Activated CD4-positive, alpha-beta T cell treated with anti-CD3 and anti-CD28 coated beads for 24 hours (primary cell): ENCODE results near the gene ANK2.

Source experiments
- DNase-seq, 2 donors: peaks; one replicate each; pipeline ENCODE4 v3.0.0-alpha.2; 2020; ENCODE audit warnings: low read depth in 2 of 2

ANK2 gene

DNA sequence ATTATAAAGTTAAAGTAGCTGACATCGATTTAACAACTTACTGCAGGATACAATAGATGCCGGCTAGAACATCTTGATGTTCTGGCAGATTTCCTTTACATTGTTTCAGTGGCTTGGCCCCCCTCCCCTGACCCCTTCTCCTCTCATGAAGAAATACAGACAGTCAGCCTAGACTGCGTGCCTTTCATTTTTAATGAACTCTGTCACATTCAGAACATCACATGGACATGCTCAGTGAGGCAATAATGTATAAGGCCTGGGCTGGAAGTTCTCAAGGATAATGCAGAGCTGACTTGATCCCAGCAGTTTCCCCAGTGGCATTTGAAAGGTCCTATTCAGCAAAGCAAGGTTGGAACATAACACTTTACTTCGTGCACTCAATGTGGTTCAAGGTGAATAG, 239.2 kb downstream of the ANK2 start:
- DNase-seq = no peak

DNA sequence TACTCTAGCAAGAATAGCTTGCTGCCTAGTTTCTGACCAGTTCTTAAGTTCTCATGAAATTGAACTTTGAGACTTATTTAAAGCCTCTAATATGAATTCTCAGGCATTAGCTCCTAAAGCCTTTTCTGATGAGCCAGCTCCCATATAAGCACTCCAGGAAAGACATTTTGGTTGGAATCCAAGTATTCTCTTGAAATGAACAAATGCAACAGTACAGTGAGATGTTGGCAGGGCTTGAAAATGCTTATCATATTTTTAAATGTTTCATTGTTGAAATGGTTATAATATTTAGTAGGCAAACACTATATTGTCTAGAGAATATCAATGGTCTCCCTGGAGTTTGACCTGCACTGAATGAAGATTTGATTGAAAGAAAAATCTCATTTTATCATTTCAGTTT, 240.3 kb downstream of the ANK2 start:
- DNase-seq = no peak

DNA sequence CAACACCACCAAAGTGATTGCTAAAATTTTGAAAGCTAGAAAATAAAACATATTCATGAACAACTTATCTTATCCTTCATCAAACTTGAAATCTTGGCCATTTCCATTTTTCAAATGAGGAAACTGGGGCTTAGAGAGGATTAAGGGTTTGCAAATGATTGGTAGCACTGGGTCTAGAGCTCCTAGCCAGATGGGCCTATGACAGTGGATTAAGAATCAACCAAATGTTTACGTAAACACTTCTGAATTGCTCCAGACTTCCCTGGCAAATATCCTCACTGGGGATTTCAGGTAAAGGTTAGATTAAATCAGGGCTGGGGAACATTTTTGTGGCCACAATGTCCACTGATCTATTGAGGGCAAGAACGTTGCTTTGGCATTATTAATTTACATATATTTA, 241.2 kb downstream of the ANK2 start:
- no peak for DNase-seq

DNA sequence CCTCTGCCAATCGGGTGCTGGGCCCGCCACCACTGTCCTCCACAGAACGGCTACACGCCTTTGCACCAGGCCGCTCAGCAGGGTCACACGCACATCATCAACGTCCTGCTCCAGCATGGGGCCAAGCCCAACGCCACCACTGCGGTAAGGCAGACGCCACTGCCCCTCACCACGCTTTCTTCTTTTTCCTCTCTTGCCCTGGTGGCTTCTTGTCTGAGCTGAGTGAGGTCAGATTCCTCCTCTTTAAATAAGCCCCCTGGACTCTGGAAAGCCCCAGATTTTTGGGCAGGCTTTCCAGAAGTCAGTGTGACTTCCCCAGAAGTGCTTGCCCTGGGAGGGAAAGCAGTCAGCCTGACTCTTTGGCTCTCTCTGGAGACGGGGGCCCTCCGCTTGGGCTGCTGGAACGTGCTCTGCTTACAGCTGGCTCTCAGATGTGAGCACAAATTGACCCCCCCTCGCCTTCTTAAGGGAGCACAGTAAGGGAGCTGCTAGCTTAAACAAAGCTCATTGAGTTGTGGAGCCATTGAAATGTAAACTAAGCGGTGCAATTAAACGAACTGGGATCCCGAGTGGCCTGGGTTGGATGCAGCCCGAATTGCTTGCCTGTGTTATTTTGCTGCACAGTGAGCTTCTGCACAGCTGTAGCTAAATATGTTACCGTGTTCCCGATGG, 243.1 kb downstream of the ANK2 start:
- DNase-seq = no peak

DNA sequence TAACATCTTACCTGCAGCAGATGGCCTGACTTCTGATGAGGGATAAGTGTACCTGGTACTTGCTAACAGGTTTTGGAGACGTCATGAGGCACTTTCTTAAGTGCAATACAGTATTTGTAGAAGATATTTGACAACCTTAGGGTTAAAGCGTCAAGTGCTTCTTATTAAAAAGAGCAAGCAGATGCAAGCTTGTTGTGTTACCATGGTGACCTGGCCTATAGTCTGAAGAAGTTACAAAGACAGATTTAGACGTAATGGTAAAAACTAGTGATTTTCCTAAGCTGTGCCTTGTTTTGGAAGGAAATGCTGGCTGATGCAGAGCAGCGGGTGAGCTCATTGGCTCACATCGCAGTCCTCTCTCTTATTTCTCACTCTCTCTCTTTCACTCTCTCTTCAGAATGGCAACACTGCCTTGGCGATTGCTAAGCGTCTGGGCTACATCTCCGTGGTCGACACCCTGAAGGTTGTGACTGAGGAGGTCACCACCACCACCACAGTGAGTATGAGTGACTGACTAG, 243.6 kb downstream of the ANK2 start:
- no peak for DNase-seq

DNA sequence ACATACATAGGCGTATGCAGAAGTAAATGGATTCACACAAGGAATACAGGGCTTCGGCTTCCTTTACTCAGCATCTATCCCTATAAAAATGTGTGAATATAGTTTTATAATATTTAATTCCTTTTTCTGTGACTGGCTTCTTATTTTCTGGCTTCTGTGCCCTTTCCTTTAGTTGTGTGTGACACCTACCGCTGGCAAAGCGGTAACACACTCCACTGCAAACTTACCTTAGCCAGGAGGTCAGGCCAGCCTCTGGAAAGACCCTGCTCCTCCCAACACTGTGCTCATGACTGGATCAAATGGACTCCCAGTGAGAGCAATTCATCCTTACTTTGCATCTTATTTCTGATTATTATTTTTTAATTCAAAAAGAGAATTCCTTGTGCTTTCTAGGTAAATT, 244.2 kb downstream of the ANK2 start:
- DNase-seq = no peak

DNA sequence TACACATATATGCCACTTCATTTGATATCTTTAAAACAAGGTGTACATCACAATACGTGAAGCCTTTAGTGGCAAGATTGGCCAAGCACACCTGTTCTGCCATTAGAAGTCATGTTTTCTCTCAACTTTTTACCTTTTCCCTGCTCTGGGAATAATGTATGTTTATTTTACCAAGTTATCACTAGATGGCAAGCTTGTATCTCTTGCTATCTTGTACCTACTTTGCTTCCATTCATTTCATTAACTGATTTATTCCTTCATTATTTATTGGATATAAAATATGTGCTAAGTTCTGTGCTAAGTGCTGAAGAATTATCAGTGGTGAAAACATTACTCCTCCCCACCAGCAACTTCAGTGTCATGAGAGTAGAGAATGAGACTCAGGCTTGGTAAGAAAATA, 245.5 kb downstream of the ANK2 start:
- DNase-seq = no peak

DNA sequence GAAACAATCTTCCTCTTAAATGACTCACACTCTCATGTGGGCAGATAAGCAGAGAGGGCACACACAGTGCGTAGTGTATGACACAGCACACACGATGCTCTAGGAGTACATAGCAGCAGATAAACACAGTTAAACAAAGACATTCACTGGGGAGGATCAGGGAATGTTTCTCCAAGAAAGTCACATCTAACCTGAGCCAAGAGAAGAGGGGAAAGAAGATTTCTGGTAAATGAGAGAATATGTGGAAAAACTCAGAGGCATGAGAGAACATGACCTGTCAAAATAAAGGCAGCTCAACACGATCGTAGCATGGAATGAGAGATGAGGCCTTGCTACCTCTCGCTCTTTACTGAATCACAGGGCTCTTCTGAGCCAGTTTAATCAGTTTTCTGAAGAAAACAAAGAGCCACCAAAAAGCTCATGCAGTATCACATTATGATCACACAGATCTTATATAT, 251.0 kb downstream of the ANK2 start:
- no peak for DNase-seq

DNA sequence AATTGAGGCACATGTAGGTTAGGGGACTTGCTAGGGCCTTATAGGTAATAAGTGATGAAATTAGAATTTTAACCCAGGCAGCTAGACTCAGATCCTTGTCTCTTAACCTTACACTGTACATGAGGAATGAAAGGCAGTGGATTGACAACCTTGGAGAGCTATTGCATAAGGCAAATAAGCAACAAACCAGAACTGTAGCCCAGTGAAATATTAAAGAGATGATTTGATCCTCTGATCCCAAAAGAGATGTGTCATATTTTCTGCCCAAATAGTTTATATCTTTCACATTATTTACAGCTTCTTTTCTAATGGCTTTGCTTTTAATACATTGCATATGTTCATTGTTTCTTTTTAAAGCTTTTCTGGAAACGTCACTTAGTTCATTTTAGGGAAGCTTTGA, 252.6 kb downstream of the ANK2 start:
- no peak for DNase-seq

DNA sequence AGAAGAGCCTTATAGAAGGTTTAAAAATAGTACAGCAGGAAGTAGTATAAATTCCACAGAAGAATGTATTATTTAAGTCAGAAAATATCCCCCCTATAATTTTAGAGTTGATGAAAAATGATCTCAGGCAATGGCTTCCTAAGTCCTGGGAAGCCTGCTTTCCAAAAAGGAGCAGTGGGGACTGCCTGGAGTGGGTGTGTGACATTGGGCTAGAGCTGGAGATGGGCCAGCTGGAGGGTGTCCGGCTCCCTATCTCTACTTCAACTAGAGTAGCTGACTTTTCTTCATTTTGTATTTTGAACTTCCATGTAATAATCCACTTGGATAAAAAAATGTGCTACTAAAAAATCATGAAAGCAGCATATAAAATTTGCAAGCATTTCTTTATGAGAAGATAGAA, 253.9 kb downstream of the ANK2 start:
- no peak for DNase-seq

DNA sequence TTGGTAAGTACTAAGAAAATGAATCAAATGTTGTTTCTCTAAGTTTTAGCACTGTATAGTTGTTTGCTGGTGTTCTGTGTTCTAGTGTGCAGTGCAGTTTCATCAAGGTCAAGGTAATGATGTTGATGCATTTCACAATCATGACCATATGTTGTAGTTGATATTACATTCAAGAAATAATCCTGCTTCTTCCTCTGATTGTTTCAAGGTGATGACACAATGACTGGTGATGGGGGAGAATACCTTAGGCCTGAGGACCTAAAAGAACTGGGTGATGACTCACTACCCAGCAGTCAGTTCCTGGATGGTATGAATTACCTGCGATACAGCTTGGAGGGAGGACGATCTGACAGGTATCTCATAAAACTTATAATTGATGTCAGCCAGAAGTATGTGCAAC, 261.6 kb downstream of the ANK2 start:
- no peak for DNase-seq

DNA sequence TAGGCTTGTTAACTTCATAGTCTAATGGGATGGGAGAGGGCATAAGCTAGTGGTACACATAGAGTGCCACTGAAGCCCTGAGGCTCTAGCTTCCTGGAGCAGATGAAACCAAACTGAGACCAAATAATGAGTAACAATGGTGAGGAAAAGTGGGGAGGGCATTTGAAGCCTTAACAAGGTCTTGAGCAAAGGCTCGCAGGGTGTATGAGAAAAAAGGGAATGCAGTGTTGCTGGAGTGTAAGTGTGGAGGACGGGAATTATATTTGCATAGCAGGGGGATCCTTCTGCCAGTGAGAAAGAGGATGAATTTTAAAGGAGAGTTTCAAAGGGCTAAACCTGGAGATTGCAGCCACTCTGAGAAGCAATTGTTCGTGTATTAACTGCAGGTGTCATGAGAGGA, 263.1 kb downstream of the ANK2 start:
- no peak for DNase-seq

DNA sequence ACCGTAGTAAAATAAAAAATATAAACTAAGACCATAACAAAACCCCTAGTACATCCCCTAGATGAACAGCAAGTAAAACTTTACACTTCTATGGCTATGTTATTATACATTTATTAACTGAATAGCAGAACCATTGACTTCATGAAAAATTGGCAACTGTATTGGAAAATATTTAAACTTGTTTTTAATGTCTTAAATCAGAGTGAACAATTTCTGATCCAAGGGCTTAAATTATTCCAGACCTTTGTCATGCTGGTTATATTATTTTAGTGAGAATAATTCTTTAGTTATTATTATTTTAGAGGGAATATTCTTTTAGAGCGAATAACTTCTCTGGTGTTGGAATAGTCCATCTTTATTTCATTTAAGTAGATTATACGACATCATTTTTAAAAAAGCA, 265.0 kb downstream of the ANK2 start:
- DNase-seq = no peak

DNA sequence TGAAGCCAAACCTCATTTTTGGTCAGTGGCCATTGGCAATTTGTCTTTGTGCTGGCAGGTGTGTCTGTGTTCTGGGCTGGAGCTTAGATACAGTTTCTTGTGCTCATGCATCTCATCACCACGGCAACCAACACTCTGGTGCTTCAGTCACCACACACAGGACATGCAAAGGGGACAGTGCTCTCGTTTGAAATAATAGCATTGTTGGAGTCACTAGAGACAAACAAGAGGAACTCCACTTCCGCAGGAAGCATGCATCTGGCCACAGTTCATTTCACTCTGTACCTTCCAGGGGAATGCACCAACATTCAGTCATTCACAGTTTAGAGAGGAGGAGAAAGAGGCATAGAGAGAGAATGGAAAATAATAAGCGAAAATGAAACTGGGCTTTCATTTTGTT, 267.4 kb downstream of the ANK2 start:
- no peak for DNase-seq

DNA sequence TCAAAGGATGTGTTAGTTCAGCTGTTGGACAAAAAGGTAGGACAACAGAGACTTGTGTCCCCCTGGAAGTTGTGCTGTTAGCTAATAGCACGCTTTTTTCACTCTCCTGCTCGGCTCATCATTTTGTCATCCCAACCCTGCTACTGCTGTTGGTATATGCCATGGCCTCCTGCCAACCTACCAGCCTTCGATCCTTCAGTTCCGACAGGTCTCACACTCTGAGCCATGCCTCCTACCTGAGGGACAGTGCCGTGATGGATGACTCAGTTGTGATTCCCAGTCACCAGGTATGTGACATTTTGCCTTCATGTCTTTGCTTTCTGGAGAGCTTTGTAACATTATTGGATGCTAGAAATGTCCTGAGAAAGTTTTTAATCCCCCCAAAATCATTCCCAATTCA, 268.1 kb downstream of the ANK2 start:
- no peak for DNase-seq

DNA sequence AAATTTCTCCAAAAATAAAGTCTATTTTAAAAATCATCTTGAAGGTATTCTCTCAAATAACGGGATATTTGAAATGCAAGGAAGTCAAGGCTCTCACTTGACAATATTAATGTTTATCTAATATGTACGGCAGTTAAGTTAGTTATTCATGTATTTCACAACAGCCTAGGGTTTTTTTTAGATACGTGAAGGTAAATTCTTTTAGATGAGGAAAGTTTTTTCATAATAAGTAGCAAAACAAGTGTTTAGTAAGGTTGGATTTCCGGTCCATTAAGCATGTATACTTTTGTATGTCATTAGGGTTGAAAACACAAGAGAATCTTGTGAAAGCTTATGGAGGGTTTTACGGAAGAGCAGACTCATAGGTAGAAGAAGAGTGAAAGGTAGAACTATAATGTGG, 273.3 kb downstream of the ANK2 start:
- DNase-seq = no peak

DNA sequence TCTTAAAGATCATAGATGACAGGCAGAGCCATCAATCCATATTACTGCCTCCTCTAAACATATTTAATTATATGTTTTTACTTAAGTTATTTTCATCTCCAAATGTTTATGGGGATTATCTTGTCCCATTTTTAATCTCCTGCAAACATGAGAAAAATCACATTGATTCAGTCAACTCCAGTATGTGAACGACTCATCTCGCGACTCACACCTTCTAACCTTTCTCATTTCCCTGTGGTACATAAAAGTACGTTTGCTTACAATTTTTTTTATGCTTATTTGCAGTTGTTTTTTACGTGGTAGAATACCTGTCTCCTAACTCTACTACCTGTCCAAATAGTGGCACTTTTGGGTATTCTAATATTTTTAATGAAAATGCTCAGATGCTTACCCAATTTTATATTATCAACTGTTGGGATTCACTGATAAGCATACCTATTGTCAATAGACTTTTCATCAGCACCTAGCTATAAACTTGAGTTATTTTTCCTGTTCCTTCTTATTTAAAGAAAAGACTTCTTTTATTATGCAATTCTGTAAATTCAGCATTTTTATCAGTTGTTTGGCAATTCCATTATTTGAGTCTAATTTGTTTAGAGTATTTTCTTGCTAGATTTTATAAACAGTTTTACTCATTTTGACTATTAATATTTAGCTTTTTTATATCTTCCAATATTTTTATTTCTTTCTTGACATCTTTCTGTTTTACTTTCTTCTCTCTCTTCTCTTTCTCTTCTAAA, 276.6 kb downstream of the ANK2 start:
- no peak for DNase-seq

DNA sequence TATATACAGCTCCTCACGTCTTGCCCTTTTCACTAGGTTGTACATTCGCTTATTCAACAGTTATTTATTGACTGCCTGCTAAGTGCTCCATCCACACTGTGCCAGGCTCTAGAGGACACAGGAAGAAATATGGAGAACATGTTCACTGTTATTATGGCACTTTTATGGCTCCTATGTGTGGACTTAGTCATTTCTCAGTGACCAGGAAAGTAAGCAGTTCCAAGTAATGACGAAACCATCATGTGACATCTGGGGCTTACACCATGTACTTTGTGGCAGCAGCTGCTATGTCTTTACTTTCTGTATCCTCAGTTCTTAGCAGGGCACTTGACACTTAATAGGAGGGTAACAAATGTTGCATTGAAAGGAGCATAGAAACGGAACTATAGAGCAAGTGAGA, 278.0 kb downstream of the ANK2 start:
- no peak for DNase-seq

DNA sequence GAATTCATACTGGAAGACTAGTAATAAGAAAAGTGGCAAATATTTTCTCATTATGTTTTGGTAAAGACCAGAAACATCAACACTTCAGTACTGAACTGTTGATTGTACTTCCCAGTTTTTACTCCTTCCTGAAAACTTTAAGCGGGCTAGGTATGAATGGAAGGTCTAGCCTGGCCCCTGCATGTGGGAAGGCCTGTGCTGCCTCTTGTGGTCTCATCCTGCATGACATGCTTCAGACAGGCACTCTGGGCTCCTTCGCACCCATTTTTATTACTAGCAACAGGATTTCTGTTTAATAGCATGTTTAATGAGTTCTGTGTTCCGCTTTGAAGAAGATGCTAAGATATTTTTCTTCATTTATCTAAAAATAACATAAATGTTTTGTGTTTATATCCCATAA, 279.1 kb downstream of the ANK2 start:
- DNase-seq = no peak

DNA sequence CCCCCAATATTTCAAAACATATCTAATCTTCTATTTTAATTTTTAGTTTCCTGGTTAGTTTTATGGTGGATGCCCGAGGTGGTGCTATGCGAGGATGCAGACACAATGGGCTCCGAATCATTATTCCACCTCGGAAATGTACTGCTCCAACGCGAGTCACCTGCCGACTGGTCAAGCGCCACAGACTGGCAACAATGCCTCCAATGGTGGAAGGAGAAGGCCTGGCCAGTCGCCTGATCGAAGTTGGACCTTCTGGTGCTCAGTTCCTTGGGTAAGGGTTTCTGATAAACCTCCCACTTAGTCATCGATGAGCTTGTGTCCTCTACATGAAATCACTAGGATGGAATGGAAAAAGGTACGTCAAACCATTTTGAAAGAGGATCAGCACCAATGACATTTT, 280.7 kb downstream of the ANK2 start:
- DNase-seq = no peak

DNA sequence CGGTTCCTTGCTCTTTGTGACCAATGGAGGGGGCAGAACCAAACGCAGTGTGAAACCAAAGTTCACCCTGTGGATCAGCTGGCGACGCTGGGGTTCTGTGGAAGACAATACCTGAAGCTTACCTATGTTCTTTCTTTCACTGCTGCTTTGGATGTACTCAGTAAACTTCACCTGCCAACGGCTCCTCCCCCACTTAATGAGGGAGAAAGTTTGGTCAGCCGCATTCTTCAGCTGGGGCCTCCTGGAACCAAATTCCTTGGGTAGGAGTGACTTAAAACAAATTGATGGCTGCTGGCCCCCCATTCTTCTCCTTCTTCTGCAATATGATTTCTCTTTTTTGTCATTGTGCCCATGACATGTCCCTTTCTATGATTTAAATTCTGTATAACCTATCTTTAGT, 282.4 kb downstream of the ANK2 start:
- DNase-seq = no peak

DNA sequence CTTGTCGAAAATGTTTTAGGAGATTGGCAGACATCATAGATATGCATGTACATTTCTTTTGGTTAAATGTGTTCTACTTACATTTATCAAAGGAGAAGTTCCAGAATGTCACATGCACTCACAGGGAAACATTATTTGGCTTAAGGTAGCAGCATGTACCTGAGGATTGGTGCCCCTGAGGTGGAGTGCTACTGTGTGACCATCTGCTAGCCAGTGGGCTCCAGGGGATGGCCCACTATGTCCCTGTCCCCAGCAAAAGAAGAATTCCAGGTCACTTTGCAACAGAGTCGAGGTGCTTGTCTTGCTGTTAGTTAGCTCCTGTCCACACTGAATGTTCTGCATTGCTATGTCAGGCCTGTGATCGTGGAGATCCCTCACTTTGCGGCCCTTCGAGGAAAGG, 283.2 kb downstream of the ANK2 start:
- no peak for DNase-seq

DNA sequence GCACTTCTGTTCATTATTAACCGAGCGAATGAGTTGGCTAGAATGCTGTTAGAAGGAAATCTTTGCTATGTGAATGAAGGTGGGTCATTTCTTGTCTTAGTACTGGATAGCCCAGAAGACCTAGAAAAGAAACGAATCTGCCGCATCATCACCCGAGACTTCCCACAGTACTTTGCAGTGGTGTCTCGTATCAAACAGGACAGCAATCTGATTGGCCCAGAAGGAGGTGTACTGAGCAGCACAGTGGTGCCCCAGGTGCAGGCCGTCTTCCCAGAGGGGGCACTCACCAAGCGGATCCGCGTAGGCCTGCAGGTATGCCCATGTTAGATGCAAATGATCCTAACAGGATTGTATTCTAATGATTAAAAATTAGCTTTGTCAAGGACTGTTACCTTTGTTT, 286.3 kb downstream of the ANK2 start:
- no peak for DNase-seq

DNA sequence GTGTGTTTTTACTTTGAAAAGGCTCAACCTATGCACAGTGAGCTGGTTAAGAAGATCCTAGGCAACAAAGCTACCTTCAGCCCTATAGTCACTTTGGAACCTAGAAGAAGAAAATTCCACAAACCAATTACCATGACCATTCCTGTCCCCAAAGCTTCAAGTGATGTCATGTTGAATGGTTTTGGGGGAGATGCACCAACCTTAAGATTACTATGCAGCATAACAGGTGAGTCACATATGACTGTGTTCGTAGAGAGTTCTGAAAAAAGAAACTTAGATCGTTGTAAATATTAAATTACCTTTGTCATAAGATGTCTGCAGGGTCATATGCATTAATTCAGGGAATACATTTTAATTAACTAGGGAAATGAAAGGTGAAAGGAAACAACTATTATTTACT, 287.1 kb downstream of the ANK2 start:
- no peak for DNase-seq
